ENCODE data around the gene HASPIN.

HASPIN gene

DNA sequence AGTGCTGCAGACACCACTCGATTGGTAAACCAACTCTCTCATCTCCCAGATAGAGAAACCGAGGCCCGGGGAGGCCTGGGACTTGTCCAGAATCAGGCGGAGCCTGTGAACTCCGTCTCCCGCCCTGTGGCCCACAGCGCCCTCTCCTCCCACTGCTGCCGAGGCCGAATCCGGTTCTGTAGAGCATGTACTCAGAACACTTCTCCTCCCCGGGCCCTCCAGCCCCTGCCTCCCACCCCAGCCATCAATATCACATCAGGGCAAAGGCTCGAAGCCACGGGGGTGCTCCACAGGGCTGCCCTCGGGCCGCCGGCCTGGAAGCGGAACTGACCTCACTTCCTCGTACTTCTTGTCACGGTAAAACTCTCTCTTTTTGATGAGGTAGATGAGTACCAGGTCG lies 42.1 kb upstream of the HASPIN start:
- no peak for TF ChIP-seq MYC (IDR thresholded peaks at IDR 0.05; ENCODE audit: low read depth, low read length)
- TF ChIP-seq, protein P1, sequence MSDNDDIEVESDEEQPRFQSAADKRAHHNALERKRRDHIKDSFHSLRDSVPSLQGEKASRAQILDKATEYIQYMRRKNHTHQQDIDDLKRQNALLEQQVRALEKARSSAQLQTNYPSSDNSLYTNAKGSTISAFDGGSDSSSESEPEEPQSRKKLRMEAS (IDR thresholded peaks at IDR 0.05; ENCODE audit: low read depth, low read length) = no peak
- TF ChIP-seq POLR2A (IDR thresholded peaks at IDR 0.05; ENCODE audit: extremely low read depth, insufficient read length) = no peak
- TF ChIP-seq, protein P2, sequence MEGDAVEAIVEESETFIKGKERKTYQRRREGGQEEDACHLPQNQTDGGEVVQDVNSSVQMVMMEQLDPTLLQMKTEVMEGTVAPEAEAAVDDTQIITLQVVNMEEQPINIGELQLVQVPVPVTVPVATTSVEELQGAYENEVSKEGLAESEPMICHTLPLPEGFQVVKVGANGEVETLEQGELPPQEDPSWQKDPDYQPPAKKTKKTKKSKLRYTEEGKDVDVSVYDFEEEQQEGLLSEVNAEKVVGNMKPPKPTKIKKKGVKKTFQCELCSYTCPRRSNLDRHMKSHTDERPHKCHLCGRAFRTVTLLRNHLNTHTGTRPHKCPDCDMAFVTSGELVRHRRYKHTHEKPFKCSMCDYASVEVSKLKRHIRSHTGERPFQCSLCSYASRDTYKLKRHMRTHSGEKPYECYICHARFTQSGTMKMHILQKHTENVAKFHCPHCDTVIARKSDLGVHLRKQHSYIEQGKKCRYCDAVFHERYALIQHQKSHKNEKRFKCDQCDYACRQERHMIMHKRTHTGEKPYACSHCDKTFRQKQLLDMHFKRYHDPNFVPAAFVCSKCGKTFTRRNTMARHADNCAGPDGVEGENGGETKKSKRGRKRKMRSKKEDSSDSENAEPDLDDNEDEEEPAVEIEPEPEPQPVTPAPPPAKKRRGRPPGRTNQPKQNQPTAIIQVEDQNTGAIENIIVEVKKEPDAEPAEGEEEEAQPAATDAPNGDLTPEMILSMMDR (IDR thresholded peaks at IDR 0.05; ENCODE audit: low read depth, low read length) = no peak
- no peak for DNase-seq (ENCODE audit: low read depth)
- no peak overlapping the region for H3K4me3 ChIP-seq (ENCODE audit: low read depth, low read length)

DNA sequence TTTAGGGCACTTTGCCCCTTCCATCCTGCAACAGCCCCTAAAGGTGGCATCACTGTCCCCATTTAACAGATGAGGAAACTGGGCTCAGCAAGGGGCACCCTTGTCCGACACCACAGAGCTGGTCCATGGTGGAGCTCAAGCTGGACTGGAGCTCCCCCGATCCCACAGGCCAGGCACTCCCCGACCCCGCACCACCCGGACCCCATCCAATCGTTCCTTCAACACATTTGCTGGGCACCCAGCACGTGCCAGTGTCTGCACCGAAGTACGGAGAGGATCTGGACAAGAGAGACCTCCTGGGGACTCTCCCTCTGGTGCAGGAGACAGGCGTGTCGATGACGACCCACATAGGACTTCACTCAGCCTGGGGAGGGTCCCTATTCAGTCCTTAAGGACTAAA lies 41.7 kb upstream of the HASPIN start:
- no peak for DNase-seq (ENCODE audit: low read depth)
- no peak overlapping the region for H3K4me3 ChIP-seq (ENCODE audit: low read depth, low read length)

DNA sequence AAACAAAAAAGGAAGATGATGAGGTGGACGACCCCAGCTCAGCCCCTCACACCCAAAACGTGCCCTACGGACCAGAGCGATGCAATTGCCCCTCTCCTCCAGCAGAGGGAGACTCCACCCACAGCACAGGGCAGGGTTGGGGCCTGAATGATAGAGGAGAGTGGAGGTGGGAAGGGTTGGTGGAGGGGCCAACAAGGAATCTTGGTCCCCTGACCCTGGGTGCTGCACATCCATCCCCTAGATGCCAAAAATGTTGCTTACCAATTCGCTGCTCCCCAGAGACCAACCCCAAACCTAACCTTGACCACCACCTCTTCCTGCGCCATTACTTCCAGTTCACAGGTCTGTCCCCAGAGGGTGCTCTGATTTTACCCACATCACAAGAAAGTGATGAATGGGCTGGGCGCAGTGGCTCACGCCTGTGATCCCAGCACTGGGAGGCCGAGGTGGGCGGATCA lies 40.6 kb upstream of the HASPIN start:
- DNase-seq (ENCODE audit: low read depth) = peak; percentile 47
- TF ChIP-seq, protein P1 (IDR thresholded peaks at IDR 0.05; ENCODE audit: low read depth, low read length) = no peak
- TF ChIP-seq, protein P2 (IDR thresholded peaks at IDR 0.05; ENCODE audit: low read depth, low read length) = peak; percentile 87
- H3K4me3 ChIP-seq (ENCODE audit: low read depth, low read length) = no peak overlapping the region

More for the DNA sequence above, 41.7 kb upstream of the HASPIN start:
- TF ChIP-seq, protein P2 (IDR thresholded peaks at IDR 0.05; ENCODE audit: low read depth, low read length) = no peak
- TF ChIP-seq, protein P1 (IDR thresholded peaks at IDR 0.05; ENCODE audit: low read depth, low read length) = no peak

DNA sequence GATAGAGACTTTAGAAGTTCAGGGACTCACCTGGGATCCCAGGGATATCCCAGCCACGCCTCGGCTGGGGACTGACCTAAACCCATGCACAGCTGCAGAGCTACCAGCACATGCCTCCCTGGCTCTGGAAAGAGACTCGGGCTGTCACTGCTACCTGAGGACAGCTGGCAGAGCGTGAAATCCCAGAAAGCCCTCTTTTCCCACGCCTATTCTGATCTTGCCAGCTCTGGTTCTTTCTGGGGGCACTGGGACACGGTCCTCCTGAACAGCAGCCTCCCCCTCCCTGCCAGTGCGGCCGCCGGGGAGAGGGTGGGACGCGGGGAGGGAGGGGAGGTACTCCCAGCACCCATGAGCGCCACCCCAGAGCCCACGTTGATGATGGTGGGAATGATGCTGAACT lies 38.5 kb upstream of the HASPIN start:
- no peak for DNase-seq (ENCODE audit: low read depth)
- TF ChIP-seq MYC (IDR thresholded peaks at IDR 0.05; ENCODE audit: low read depth, low read length) (no peak), POLR2A (IDR thresholded peaks at IDR 0.05; ENCODE audit: extremely low read depth, insufficient read length) (no peak)
- TF ChIP-seq, protein P2 (IDR thresholded peaks at IDR 0.05; ENCODE audit: low read depth, low read length) = no peak
- H3K4me3 ChIP-seq (ENCODE audit: low read depth, low read length) = no peak overlapping the region

DNA sequence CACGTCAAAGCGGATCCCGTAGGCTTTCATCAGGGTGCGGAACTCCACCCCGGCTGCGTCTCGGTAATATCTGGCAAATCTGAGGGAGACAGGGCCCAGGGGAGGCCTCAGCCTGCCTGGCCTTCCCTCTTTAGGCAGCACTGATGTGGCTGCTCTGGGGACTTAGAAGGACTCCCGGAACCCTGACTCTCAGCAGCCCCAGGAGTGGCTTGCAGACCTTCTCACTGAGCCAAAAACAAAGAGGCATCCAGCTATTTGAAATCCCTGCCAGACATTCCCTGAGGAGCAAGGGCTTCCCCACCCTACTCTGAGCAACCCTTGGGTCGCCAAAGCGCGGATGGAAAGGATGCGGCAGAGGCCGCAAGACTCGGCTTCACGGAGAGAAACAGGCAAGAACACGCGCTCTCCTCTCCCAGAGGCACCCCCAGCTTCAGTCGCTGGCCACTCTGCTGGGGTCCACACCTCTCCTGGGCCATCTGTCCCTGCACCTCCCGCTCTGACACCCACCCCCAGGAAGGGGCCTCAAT lies 35.6 kb upstream of the HASPIN start:
- TF ChIP-seq MYC (IDR thresholded peaks at IDR 0.05; ENCODE audit: low read depth, low read length) = no peak
- TF ChIP-seq, protein P2 (IDR thresholded peaks at IDR 0.05; ENCODE audit: low read depth, low read length) = no peak
- TF ChIP-seq, protein P1 (IDR thresholded peaks at IDR 0.05; ENCODE audit: low read depth, low read length) = no peak
- TF ChIP-seq POLR2A (IDR thresholded peaks at IDR 0.05; ENCODE audit: extremely low read depth, insufficient read length) = no peak
- H3K4me3 ChIP-seq (ENCODE audit: low read depth, low read length) = no peak overlapping the region
- peak; percentile 37 for DNase-seq (ENCODE audit: low read depth)

DNA sequence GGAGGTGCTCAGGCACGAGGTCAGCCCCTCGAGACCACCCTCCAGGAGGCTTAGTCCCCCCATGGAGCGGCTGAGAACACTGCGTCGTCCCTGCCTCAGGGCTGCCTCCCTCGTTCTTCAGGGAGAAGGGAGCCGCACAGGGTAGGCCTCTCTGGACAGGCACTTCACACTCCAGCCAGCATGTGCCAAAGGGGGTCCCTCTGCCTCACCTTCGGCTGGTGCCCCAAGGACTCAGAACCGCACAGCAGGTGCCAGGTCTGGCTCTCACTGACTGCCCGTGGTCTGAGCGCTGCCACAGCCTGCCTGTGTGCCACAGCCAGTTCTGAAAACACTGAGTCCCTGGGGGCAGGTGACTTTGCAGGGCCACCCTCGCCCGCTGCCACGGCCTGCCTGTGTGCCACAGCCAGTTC lies 34.8 kb upstream of the HASPIN start:
- TF ChIP-seq MYC (IDR thresholded peaks at IDR 0.05; ENCODE audit: low read depth, low read length) = no peak
- TF ChIP-seq, protein P2 (IDR thresholded peaks at IDR 0.05; ENCODE audit: low read depth, low read length) = no peak
- no peak for TF ChIP-seq POLR2A (IDR thresholded peaks at IDR 0.05; ENCODE audit: extremely low read depth, insufficient read length)
- TF ChIP-seq, protein P1 (IDR thresholded peaks at IDR 0.05; ENCODE audit: low read depth, low read length) = no peak
- H3K4me3 ChIP-seq (ENCODE audit: low read depth, low read length) = no peak overlapping the region
- DNase-seq (ENCODE audit: low read depth) = no peak

All from NB4 (cell line).